Endothelial cell of umbilical vein (primary cell): ENCODE measurements around the gene YPEL1. TPM values are rescaled to one million over a fixed set of nuclear protein-coding genes. Genes with fewer than 3 reads are reported as not detected.

Experiments
- BruUV-seq: library from RNA; stranded (reverse); fragments of 400-500 nt; replicated peaks from 2 replicates; lab custom pipeline; 2021; lab: Mats Ljungman, UMichigan
- CTCF ChIA-PET: fragments of 300-600, 350-600 bp; sonication (Branson Sonifier 250); formaldehyde crosslinking; loops from one replicate; lab custom pipeline; 2021; ENCODE audit warnings: antibody characterized with exemption, inconsistent platforms; lab: Charles Lee
- POLR2A ChIA-PET: fragments of 300-600, 350-600 bp; sonication (Branson Sonifier 250); formaldehyde crosslinking; loops from one replicate; lab custom pipeline; 2021; ENCODE audit warnings: antibody characterized with exemption, inconsistent platforms; lab: Charles Lee
- DNase-seq: peaks from one replicate; pipeline ENCODE4 v3.0.0-alpha.2; 2011; ENCODE audit warnings: low read depth, low spot score
- FAIRE-seq: peaks from 2 replicates; lab custom pipeline; 2011; peaks lifted over from hg19 to GRCh38; lab: Jason Lieb, UNC
- H2AFZ ChIP-seq: 2 replicates; pipeline ENCODE4 v1.6.0; 2012; ENCODE audit warnings: low read depth, low read length, control low read depth, inconsistent platforms
- H3K27ac ChIP-seq: 2 replicates; pipeline ENCODE4 v1.5.1; 2011; ENCODE audit warnings: low read depth, mild to moderate bottlenecking, control low read depth, low read length, moderate library complexity; ENCODE audit not compliant: insufficient read depth
- H3K27me3 ChIP-seq, 2 experiments: 2 replicates each; pipeline versions ENCODE4 v1.6.0 to v1.6.1; 2011; ENCODE audit warnings: low read length in 2 of 2, mixed read lengths in 1 of 2; ENCODE audit not compliant: control insufficient read depth in 2 of 2, insufficient read depth in 2 of 2
- H3K36me3 ChIP-seq, 2 experiments: 2 replicates in 1 of 2; 3 replicates in 1 of 2; pipeline ENCODE4 v1.5.1; 2011; ENCODE audit warnings: low read length in 2 of 2, mild to moderate bottlenecking in 1 of 2, moderate library complexity in 1 of 2; ENCODE audit not compliant: control insufficient read depth in 2 of 2, insufficient read depth in 2 of 2; ENCODE audit errors: extremely low read depth in 1 of 2
- H3K4me1 ChIP-seq: 3 replicates; pipeline ENCODE4 v1.5.1; 2011; ENCODE audit warnings: mild to moderate bottlenecking, low read length; ENCODE audit not compliant: control insufficient read depth, insufficient read depth; ENCODE audit errors: extremely low read depth
- H3K4me2 ChIP-seq: 2 replicates; pipeline ENCODE4 v1.6.1; 2011; ENCODE audit warnings: low read length, control low read depth, mixed read lengths; ENCODE audit not compliant: insufficient read depth
- H3K4me3 ChIP-seq, 3 experiments: fragments of 200-600 bp in 1 of 3; sonication (generic), shearing (Covaris generic) in 1 of 3; replicated peaks in 1 of 3; 2 replicates each; pipeline ENCODE4 v1.5.1; 2011 to 2016; ENCODE audit warnings: control low read depth in 3 of 3, low read length in 3 of 3, mild to moderate bottlenecking in 2 of 3, inconsistent platforms in 1 of 3, low read depth in 1 of 3, moderate library complexity in 1 of 3; ENCODE audit not compliant: insufficient read depth in 1 of 3
- H3K79me2 ChIP-seq: 2 replicates; pipeline ENCODE4 v1.6.0; 2012; ENCODE audit warnings: low read length, inconsistent platforms; ENCODE audit not compliant: control insufficient read depth, insufficient read depth
- H3K9ac ChIP-seq: replicated peaks from 2 replicates; pipeline ENCODE3; 2011; ENCODE audit warnings: low read length, control low read depth; ENCODE audit not compliant: insufficient read depth; ENCODE audit errors: extremely low read depth
- H3K9me1 ChIP-seq: replicated peaks from 3 replicates; pipeline ENCODE4 v1.6.0; 2011; ENCODE audit warnings: mild to moderate bottlenecking, low read length; ENCODE audit not compliant: control insufficient read depth, insufficient read depth; ENCODE audit errors: extremely low read depth
- H3K9me3 ChIP-seq: replicated peaks from 2 replicates; pipeline ENCODE4 v1.5.1; 2012; ENCODE audit warnings: low read length, inconsistent platforms; ENCODE audit not compliant: control insufficient read depth, insufficient read depth
- H4K20me1 ChIP-seq: replicated peaks from 2 replicates; pipeline ENCODE3; 2011; ENCODE audit warnings: mild to moderate bottlenecking, low read length; ENCODE audit not compliant: control insufficient read depth, insufficient read depth; ENCODE audit errors: extremely low read depth
- GATA2 ChIP-seq: IDR thresholded peaks from 2 replicates; pipeline ENCODE4 v1.7.0; 2011; ENCODE audit warnings: low read depth, mild to moderate bottlenecking, moderate library complexity, mixed read lengths, low read length; ENCODE audit not compliant: insufficient read length, insufficient read depth
- POLR2A ChIP-seq: IDR thresholded peaks from 2 replicates; pipeline ENCODE4 v1.6.1; 2012; ENCODE audit warnings: low read depth, mild to moderate bottlenecking, control low read depth, low read length
- POLR2AphosphoS5 ChIP-seq: IDR thresholded peaks from 2 replicates; pipeline ENCODE4 v1.6.1; 2012; ENCODE audit warnings: low read depth, mild to moderate bottlenecking, control low read depth, low read length, moderate library complexity; ENCODE audit not compliant: insufficient read depth
- dilution Hi-C: fragments of 300-500 bp; cut with MboI; formaldehyde crosslinking; loops from one replicate; pipeline ENCODE4 v1.15.0; 2019; ENCODE audit warnings: low sequenced_read_pairs; ENCODE audit not compliant: extremely low pct_ligation_motif_present
- intact Hi-C: fragments of 100-400 bp; cut with micrococcal nuclease; formaldehyde crosslinking; loops from one replicate; pipeline ENCODE4 v1.10.0; 2022
- polyA plus RNA-seq, 4 experiments: library from polyadenylated mRNA; depleted of rRNA in 3 of 4; stranded (reverse) in 3 of 4; unstranded in 1 of 4; fragments of >200 nt; gene quantifications; 2 replicates each; pipeline versions ENCODE4 v1.2.1 to v1.2.3, GENCODE V29; 2011 to 2012; ENCODE audit warnings: missing spikeins in 1 of 4
- total RNA-seq: library from RNA; stranded (reverse); gene quantifications from 2 replicates; pipeline ENCODE4 v1.2.3, GENCODE V29; 2021

The YPEL1 gene
- total and polyA plus RNA-seq, 2 donors (not counting 3 experiments of a cell fraction or from before 2014, with no cell fraction given) = 3.7 to 6.2 TPM

DNA sequence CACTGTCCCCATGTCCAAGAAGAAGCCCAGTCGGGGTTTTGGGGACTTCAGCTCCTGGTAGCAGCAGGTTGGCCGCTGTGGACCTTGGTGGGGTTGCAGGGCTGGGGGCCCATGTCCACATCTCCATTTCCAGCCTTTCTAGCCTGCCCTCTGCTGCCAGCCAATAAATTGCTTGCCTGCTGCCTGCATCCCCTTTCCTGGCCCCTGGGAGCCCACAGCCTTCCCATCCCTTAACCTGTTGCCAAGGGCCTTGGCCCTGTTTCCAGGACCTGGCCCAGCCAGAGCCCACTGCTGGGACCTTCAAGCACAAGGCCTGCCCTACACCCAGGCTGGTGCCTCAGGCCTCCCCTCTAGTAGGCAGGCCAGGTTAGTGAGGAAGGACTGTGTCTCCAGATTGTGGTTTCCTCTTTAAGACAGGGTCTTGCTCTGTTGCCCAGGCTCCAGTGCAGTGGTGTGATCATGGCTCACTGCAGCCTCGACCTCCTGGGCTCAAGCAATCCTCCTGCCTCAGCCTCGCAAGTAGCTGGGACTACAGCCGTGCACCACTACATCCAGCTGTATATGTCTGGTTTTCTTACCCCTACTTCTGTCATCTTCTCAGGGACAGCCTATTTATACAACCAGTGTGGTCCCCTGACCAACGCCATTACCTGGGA, 40.0 kb downstream of the YPEL1 start:
- Histone ChIP-seq H3K27me3 (no peaks in the 10 kb centered on the region), H2AFZ (no peak overlapping the region)
- BruUV-seq = no TSS peak

DNA sequence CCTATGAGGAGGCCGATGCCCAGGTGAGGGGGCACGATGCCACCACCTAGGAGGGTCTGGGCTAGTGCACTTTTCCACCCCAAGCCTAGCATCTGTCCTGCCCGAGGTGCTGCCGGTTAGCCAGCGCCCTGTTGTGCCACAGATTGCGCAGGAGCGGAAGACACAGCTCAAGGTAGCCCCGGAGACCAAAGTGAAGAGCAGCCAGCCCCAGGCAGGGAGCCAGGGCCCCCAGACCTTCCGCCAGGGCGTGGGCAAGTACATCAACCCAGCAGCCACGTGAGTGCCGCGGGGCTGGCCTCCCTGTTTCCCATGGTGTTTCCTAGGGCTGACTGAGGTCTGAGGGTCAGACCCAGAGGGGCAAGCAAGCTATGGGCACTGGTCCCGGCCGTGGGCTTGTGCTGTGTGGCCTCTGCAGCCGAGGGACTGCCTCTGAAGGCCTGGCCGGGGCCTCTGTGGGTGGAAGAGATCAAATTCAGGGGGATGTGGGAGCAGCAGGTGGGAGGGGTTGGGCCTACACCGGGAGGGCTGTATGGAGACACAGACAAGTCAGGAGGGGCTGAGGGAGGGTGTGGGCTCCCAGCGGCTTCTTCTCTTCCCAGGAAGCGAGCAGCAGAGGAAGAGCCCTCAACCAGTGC, 40.7 kb downstream of the YPEL1 start:
- no peak for TF ChIP-seq GATA2
- no peak for TF ChIP-seq POLR2AphosphoS5
- H3K9me1 ChIP-seq = no peaks in the 10 kb centered on the region

More for the DNA sequence above, 40.0 kb downstream of the YPEL1 start:
- Histone ChIP-seq H3K9me1 (no peaks in the 10 kb centered on the region), H4K20me1 (no peaks in the 10 kb centered on the region), H3K4me3 (no peak overlapping the region), H3K36me3 (peaks cover 0 to 40% of the 10 kb centered on the region in 2 experiments), H3K4me1 (no peaks in the 10 kb centered on the region), H3K79me2 (no peaks in the 10 kb centered on the region), H3K27ac (no peak overlapping the region), H3K9ac (no peak overlapping the region), H3K9me3 (no peaks in the 10 kb centered on the region), H3K4me2 (no peak overlapping the region)
- intact Hi-C loops = no loop called here
- CTCF ChIA-PET = no interaction called here
- POLR2A ChIA-PET = no interaction called here
- FAIRE-seq (no peak), DNase-seq (no peak)
- TF ChIP-seq POLR2A (no peak), POLR2AphosphoS5 (no peak)
- dilution Hi-C loops = no loop called here

More for the DNA sequence above, 40.7 kb downstream of the YPEL1 start:
- Histone ChIP-seq H3K9me3 (no peaks in the 10 kb centered on the region), H3K4me3 (no peak overlapping the region), H3K4me1 (no peaks in the 10 kb centered on the region), H3K4me2 (no peak overlapping the region), H3K27me3 (no peaks in the 10 kb centered on the region), H3K27ac (no peak overlapping the region), H2AFZ (no peak overlapping the region), H4K20me1 (no peaks in the 10 kb centered on the region), H3K36me3 (peaks cover 0 to 40% of the 10 kb centered on the region in 2 experiments), H3K79me2 (no peaks in the 10 kb centered on the region), H3K9ac (no peak overlapping the region)
- CTCF ChIA-PET = no interaction called here
- BruUV-seq = no TSS peak
- intact Hi-C loops = no loop called here
- no peak for FAIRE-seq
- dilution Hi-C loops = no loop called here
- no peak for DNase-seq
- POLR2A ChIA-PET = no interaction called here
